ENCODE results near the gene CXXC1.

- TF ChIP-seq CTCF (IDR thresholded peaks at IDR 0.05; ENCODE audit: low read length) (no peak), EZH2 (optimal IDR thresholded peaks at IDR 0.05; ENCODE audit: low read depth, low read length) (no peak), EZH2phosphoT487 (IDR thresholded peaks at IDR 0.05; ENCODE audit: low read length) (no peak)
Observed at GRCh38 chr18:50249576-50249975, 37.9 kb downstream of the CXXC1 start.
